Measurements from ENCODE around the gene POM121L2. TPM values are rescaled to one million over a fixed set of nuclear protein-coding genes. Genes with fewer than 3 reads are reported as not detected.

The POM121L2 gene
- total RNA-seq = not detected in 2 replicates

DNA sequence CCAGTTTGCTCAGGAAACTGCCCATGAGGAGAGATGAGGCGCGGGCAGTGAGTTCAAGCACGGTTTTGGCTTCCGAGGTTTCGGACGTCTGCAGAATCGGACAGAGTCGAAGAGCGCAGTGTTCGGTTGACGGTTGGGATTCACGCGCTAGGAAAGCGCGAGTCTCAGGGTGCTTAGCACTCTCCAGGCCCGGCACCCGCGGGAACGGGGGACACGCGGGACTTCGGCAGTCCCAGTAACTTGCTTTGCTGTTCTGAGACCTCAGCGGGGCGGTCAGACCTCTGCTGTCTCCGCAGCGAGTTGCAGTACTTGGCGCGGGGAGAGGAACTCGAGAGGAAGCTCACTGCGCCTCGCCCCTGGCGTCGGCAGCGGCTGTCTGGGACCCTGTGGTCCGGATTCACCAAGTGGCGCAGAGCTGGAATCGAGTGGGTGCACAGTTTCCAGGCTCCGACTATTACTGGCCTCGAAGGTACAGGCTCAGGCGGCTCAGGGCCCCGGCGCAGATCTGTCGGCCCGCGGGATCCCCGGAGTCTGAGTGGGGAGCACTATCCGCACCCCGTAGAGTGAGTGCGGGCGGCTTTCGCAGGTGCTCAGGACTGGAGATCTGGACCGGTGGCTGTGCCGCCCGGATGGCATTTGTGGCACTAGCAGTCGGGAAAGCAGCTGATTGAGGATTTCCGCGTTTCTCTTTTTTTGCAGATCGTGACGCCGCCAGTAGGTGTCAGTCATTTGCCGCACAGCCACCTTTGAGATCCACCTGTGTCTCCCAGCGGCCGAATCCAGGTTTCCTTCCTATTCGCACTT lies at the start of gene POM121L2:
TSS of gene POM121L2 (minus strand) at position 128 of the 804 bp plus-strand sequence. CDS start at position 25, 103 bp downstream.

Other genes starting within 250 kb of the POM121L2 start
- gene PRSS16, start 64.6 kb downstream of the POM121L2 start, total RNA-seq = 0.33 and 0.40 TPM in 2 replicates
- 1.2 and 1.6 TPM in 2 replicates for gene ZNF391, start 76.5 kb upstream of the POM121L2 start, total RNA-seq
- gene ZNF184, start 160.8 kb upstream of the POM121L2 start, total RNA-seq = 5.0 and 5.1 TPM in 2 replicates

Measured in smooth muscle cell of the pulmonary artery (primary cell).